Hepatocyte (in vitro differentiated cells): ENCODE data around the gene PNPLA7.

ENCODE experiments used
- EZH2 ChIP-seq: fragments of 200-600 bp; sonication (generic); IDR thresholded peaks from 2 replicates; pipeline ENCODE4 v1.6.1; 2016; ENCODE audit warnings: antibody characterized with exemption, mild to moderate bottlenecking, borderline replicate concordance
- EZH2phosphoT487 ChIP-seq: fragments of 200-600 bp; sonication (generic); IDR thresholded peaks from one replicate; pipeline ENCODE4 v1.6.1; 2018; ENCODE audit warnings: antibody characterized with exemption, mild to moderate bottlenecking, low read depth, moderate library complexity; ENCODE audit not compliant: unreplicated experiment, severe bottlenecking
- TF ChIP-seq, protein P1 (sequence below): fragments of 200-600 bp; sonication (generic); IDR thresholded peaks from 2 replicates; pipeline ENCODE4 v1.5.1; 2016; ENCODE audit warnings: antibody characterized with exemption, mild to moderate bottlenecking; ENCODE audit not compliant: poor library complexity

DNA sequence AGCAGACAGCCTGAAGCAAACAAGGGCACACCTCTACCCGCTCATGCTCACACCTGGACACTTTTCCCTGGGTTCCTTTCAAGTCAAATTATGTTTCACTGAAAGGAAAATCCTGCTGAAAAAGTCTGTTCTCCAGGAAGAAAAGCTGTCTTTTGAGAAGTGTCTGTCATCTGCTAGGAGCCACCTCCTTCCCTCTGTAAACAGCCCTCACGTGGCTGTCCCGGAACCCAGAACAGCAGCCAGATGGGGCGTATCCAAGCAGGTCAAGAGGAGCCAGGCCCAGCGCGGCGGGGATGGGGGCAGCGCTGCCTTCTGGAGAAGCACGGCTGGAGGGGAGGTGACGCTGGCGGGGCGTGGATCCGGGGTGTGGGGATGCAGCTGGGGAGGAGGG, at the start of gene PNPLA7:
- TF ChIP-seq, protein P1, sequence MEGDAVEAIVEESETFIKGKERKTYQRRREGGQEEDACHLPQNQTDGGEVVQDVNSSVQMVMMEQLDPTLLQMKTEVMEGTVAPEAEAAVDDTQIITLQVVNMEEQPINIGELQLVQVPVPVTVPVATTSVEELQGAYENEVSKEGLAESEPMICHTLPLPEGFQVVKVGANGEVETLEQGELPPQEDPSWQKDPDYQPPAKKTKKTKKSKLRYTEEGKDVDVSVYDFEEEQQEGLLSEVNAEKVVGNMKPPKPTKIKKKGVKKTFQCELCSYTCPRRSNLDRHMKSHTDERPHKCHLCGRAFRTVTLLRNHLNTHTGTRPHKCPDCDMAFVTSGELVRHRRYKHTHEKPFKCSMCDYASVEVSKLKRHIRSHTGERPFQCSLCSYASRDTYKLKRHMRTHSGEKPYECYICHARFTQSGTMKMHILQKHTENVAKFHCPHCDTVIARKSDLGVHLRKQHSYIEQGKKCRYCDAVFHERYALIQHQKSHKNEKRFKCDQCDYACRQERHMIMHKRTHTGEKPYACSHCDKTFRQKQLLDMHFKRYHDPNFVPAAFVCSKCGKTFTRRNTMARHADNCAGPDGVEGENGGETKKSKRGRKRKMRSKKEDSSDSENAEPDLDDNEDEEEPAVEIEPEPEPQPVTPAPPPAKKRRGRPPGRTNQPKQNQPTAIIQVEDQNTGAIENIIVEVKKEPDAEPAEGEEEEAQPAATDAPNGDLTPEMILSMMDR = no peak
- TF ChIP-seq EZH2 = no peak
- TF ChIP-seq EZH2phosphoT487 = no peak
